ENCODE measurements around the gene CREM.

DNA sequence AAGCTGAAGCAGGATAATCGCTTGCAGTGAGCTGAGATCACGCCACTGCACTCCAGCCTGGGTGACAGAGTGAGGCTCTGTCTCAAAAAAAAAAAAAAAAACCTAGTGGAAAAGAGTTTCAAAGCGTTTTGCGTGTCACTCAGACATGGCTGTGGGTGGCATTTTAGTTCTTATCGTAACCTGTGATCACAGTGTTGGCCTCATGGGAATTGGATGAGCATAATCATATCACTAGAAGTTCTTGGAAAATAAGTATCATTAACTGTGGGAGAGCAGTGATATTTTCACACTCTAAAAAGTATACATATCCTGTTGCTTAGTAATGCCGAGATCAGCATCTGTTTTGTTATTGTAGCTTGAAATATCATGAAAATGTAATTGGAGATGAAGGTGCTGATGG lies 92.6 kb downstream of the CREM start:
- TF ChIP-seq CTCF (IDR thresholded peaks at IDR 0.05; ENCODE audit: insufficient read depth, low read length) (no peak), POLR2AphosphoS5 (IDR thresholded peaks at IDR 0.05; ENCODE audit: low read depth) (no peak)
